Stomach (tissue), 4 donors: ENCODE measurements around the gene TMEM131.
"Not testable (repeated sequence)": the region's sequence is repeated elsewhere in the genome, so short reads cannot be mapped to it uniquely, and the experiment has no call there.

Experiments
- POLR2A ChIP-seq, 4 donors: fragments of 450-650 bp; IDR thresholded peaks; one replicate each; pipeline ENCODE4 v1.6.1; 2016; ENCODE audit warnings: antibody characterized with exemption in 4 of 4, control low read depth in 2 of 4, mild to moderate bottlenecking in 1 of 4, moderate library complexity in 1 of 4
- POLR2AphosphoS5 ChIP-seq, 3 donors: sonication (generic); formaldehyde crosslinking; IDR thresholded peaks; one replicate each; pipeline ENCODE4 v1.6.1; 2016; ENCODE audit warnings: antibody characterized with exemption in 3 of 3

GRCh38 chr2:97846716-97847115, 149.0 kb downstream of the TMEM131 start:
- not testable (repeated sequence) for TF ChIP-seq POLR2A, POLR2AphosphoS5 (IDR thresholded peaks at IDR 0.05)
